Ovary (tissue), 3 donors: ENCODE measurements around the gene CXADR.

ENCODE experiments used
- CTCF ChIP-seq, 3 donors: fragments of 450-650 bp in 2 of 3; fragments of 200-600 bp in 1 of 3; IDR thresholded peaks; one replicate each; pipeline versions ENCODE4 v1.5.1 to v1.8.0; 2016 to 2022; ENCODE audit warnings: antibody characterized with exemption in 3 of 3, mild to moderate bottlenecking in 1 of 3
- POLR2A ChIP-seq: fragments of 450-650 bp; IDR thresholded peaks from one replicate; pipeline ENCODE4 v1.6.1; 2017; ENCODE audit warnings: antibody characterized with exemption, mild to moderate bottlenecking, moderate library complexity
- donor health status: DM: no; HTN: no; CAD: no.

GRCh38 chr21:17560377-17561025 is 47.7 kb downstream of the CXADR start:
- TF ChIP-seq CTCF (IDR thresholded peaks at IDR 0.05) = no peak
- no peak for TF ChIP-seq POLR2A
